ENCODE data around the gene MAPK9. TPM values are rescaled to one million over a fixed set of nuclear protein-coding genes. Genes with fewer than 3 reads are reported as not detected.

Gene MAPK9
- total RNA-seq, 4 donors from 2014 or later = 25.5 to 42.3 (median 36.5) TPM

GRCh38 chr5:180329606-180330269 lies 37.9 kb upstream of the MAPK9 start:
- WGBS, 2 donors (ENCODE audit: low coverage in 1 of 2) = 92% methylated on average over 8 of the region's 8 CpGs; no CpG with 5 or more reads in 1 of the 2 donors
- Histone ChIP-seq H3K4me3 (no peak overlapping the region), H3K27ac (peak overlapping the region in 3 of 4 donors; percentile 8 to 50 (median 13)), H3K36me3 (no peaks in the 10 kb centered on the region), H3K27me3 (peaks cover 10% of the 10 kb centered on the region), H3K9me3 (no peaks in the 10 kb centered on the region), H3K4me1 (no peaks in the 10 kb centered on the region)
- in situ Hi-C loops (cut with MboI; ENCODE audit: low pct_ligation_motif_present in 1 of 4, low pct_unique_long_range_greater_than_20kb in 1 of 4, low sequenced_read_pairs in 3 of 4) (no loop called here), intact Hi-C loops (cut with DNase I; ENCODE audit: low total_unique reads) (loop anchor here (1.0 kb wide), 1 partner anchor 36 kb away; no protein-coding TSS in a partner anchor)
- no peak for TF ChIP-seq POLR2A (IDR thresholded peaks at IDR 0.05)
- TF ChIP-seq, protein P1, sequence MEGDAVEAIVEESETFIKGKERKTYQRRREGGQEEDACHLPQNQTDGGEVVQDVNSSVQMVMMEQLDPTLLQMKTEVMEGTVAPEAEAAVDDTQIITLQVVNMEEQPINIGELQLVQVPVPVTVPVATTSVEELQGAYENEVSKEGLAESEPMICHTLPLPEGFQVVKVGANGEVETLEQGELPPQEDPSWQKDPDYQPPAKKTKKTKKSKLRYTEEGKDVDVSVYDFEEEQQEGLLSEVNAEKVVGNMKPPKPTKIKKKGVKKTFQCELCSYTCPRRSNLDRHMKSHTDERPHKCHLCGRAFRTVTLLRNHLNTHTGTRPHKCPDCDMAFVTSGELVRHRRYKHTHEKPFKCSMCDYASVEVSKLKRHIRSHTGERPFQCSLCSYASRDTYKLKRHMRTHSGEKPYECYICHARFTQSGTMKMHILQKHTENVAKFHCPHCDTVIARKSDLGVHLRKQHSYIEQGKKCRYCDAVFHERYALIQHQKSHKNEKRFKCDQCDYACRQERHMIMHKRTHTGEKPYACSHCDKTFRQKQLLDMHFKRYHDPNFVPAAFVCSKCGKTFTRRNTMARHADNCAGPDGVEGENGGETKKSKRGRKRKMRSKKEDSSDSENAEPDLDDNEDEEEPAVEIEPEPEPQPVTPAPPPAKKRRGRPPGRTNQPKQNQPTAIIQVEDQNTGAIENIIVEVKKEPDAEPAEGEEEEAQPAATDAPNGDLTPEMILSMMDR (IDR thresholded peaks at IDR 0.05) = no peak
- no peak for DNase-seq

GRCh38 chr5:180329138-180329435 lies 37.2 kb upstream of the MAPK9 start:
- intact Hi-C loops (cut with DNase I; ENCODE audit: low total_unique reads) = loop anchor here (1.0 kb wide), 1 partner anchor 36 kb away; no protein-coding TSS in a partner anchor
- Histone ChIP-seq H3K27me3 (peaks cover 10% of the 10 kb centered on the region), H3K27ac (no peak overlapping the region), H3K36me3 (no peaks in the 10 kb centered on the region), H3K4me3 (no peak overlapping the region), H3K4me1 (no peaks in the 10 kb centered on the region), H3K9me3 (no peaks in the 10 kb centered on the region)
- no peak for TF ChIP-seq POLR2AphosphoS5 (IDR thresholded peaks at IDR 0.05)
- no peak for TF ChIP-seq EP300 (IDR thresholded peaks at IDR 0.05; ENCODE audit: low read depth)
- TF ChIP-seq, protein P1 (IDR thresholded peaks at IDR 0.05) = no peak
- no peak for TF ChIP-seq POLR2A (IDR thresholded peaks at IDR 0.05)
- 91% methylated on average over 5 to 7 of the region's 7 CpGs for WGBS, 2 donors (ENCODE audit: low coverage in 1 of 2)
- no peak for DNase-seq
- in situ Hi-C loops (cut with MboI; ENCODE audit: low pct_ligation_motif_present in 1 of 4, low pct_unique_long_range_greater_than_20kb in 1 of 4, low sequenced_read_pairs in 3 of 4) = no loop called here

DNA sequence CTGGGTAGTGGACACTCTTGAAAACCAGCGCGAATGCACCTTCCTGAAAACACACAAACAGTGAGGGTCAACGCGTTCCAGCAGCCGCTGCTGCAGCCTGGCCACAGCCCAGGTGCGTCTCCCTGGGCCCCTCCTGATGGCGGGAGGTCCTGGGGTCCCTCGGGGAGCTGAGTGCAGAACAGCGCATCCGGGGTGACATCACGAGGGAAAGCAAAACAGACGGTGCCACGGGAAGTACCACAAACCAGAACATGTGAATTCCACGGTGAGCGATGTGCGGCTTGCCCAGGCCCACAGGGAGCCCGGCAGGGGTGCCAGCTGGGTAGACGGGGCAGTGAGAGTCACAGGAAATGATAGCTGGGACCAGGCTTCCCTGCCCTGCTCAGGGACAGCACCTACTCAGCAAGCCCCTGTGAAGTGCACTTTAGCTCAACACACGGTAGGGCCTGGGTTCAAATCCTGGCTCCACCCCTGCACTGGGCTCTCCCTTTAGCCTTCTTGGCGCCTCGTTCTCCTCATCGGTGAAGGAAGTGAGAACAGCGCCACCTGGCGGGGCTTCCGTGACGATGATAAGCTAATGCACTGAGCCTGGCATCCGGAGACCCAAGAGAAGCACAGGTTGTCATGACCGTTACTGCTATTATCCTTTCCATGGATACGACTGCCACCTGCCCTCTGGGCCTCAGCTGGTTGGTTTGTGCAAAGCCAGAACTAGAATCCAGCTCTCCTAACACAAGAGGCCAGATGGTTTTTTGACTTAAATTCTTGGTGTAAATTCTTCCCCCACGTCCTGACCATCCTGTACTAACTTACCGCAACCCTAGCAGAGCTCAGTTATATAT lies 36.6 kb upstream of the MAPK9 start:
- Histone ChIP-seq H3K36me3 (no peaks in the 10 kb centered on the region), H3K27me3 (peaks cover 10% of the 10 kb centered on the region), H3K27ac (no peak overlapping the region), H3K9me3 (no peaks in the 10 kb centered on the region), H3K4me3 (no peak overlapping the region), H3K4me1 (no peaks in the 10 kb centered on the region)
- 61% methylated on average over 31 of the region's 31 CpGs; no CpG with 5 or more reads in 1 of the 2 donors for WGBS, 2 donors (ENCODE audit: low coverage in 1 of 2)
- DNase-seq = peak; percentile 86
- intact Hi-C loops (cut with DNase I; ENCODE audit: low total_unique reads) = loop anchor here (1.0 kb wide), 1 partner anchor 35 kb away; no protein-coding TSS in a partner anchor
- TF ChIP-seq POLR2A (IDR thresholded peaks at IDR 0.05) (no peak), POLR2AphosphoS5 (IDR thresholded peaks at IDR 0.05) (no peak)
- TF ChIP-seq, protein P1 (IDR thresholded peaks at IDR 0.05) = peak; percentile 72 to 84 (median 74)
- in situ Hi-C loops (cut with MboI; ENCODE audit: low pct_ligation_motif_present in 1 of 4, low pct_unique_long_range_greater_than_20kb in 1 of 4, low sequenced_read_pairs in 3 of 4) = no loop called here

DNA sequence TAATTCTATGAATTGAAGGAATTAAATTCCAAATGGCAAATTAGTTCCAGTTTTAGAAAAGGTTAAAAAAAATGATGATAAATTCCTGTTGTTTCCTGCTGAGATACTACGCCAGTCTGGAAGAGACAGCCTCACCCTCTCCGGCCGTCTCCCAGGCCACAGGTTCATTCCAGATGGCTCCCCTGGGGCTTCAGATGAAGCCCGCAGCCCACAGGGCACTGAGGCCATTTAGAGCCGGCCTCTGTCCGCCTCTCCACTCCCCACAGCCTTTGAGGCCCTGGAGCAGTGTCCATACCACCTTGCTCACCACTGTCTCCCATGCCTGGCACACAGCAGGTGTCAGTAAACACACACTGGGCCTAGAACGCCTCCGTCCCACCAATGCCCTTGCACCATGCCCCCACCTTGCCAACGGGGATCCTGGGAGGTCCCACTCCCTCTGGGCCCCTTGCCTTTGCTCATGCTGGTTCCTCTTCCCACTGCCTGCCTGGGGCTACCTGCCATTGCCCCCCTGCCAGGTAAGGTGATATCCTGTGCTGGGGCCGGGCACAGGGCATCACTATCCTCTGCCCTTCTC lies 35.2 kb upstream of the MAPK9 start:
- in situ Hi-C loops (cut with MboI; ENCODE audit: low pct_ligation_motif_present in 1 of 4, low pct_unique_long_range_greater_than_20kb in 1 of 4, low sequenced_read_pairs in 3 of 4) (no loop called here), intact Hi-C loops (cut with DNase I; ENCODE audit: low total_unique reads) (no loop called here)
- 82 to 88% methylated on average over 3 to 10 of the region's 10 CpGs for WGBS, 2 donors (ENCODE audit: low coverage in 1 of 2)
- H3K36me3 ChIP-seq = no peaks in the 10 kb centered on the region
- no peak overlapping the region for H3K4me3 ChIP-seq
- no peak overlapping the region for H3K27ac ChIP-seq
- H3K27me3 ChIP-seq = no peaks in the 10 kb centered on the region
- TF ChIP-seq EP300 (IDR thresholded peaks at IDR 0.05; ENCODE audit: low read depth) (no peak), POLR2A (IDR thresholded peaks at IDR 0.05) (no peak)
- H3K4me1 ChIP-seq = no peaks in the 10 kb centered on the region
- DNase-seq = no peak
- no peaks in the 10 kb centered on the region for H3K9me3 ChIP-seq

All from transverse colon (tissue), 4 donors.